Adrenal gland (tissue), 5 donors: ENCODE measurements around the gene RNF126.

ENCODE experiments used
- CTCF ChIP-seq, 6 experiments: fragments of 450-650 bp in 4 of 6; fragments of 200-600 bp in 2 of 6; sonication (generic) in 1 of 6; IDR thresholded peaks; 1 replicate in 5 of 6; 2 replicates in 1 of 6; pipeline versions ENCODE4 v1.5.1 to v1.8.0; 2016 to 2021; ENCODE audit warnings: antibody characterized with exemption in 6 of 6, mild to moderate bottlenecking in 2 of 6, moderate library complexity in 1 of 6
- POLR2A ChIP-seq, 2 donors: fragments of 450-650 bp; IDR thresholded peaks; one replicate each; pipeline ENCODE4 v1.6.1; 2017; ENCODE audit warnings: antibody characterized with exemption in 2 of 2, mild to moderate bottlenecking in 2 of 2, moderate library complexity in 1 of 2
- donor health status: DM: no; HTN: no; CAD: no.

DNA sequence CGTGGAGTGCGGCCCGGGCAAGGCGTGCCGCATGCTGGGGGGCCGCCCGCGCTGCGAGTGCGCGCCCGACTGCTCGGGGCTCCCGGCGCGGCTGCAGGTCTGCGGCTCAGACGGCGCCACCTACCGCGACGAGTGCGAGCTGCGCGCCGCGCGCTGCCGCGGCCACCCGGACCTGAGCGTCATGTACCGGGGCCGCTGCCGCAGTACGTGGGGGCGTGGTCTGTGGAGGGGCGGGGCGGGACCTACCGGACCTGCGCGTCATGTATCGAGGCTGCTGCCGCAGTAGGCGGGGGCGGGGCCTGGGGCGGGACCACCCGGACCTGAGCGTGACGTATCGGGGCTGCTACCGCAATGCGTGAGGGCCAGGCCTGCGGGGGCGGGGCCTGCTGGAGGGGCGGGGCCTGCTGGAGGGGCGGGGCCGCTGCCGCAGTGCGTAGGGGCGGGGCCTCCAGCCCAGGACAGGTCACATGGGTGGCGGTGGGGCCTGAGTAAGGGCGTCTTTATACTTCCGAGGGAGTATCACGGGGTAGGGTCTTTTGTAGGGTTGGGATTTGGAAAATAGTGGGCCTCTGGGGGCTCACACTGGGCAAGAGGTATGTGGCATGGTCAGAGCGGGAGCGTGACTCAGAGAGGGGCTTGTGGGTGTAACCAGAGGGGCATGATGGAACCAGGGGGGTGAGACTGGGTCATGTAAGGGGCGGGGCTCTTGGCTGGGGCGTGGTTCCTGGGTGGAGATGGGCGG lies 17.4 kb upstream of the RNF126 start:
- TF ChIP-seq CTCF (IDR thresholded peaks at IDR 0.05) (peak in 3 of 6 experiments; percentile 39 to 67 (median 42)), POLR2A (IDR thresholded peaks at IDR 0.05) (peak; percentile 97 to 99)
